Neural progenitor cell (in vitro differentiated cells): ENCODE results near the gene ADCY1. TPM values are rescaled to one million over a fixed set of nuclear protein-coding genes. Genes with fewer than 3 reads are reported as not detected.

Experiments
- DNase-seq: peaks from one replicate; pipeline ENCODE4 v3.0.0-alpha.2; 2016; ENCODE audit warnings: low spot score
- H2AFZ ChIP-seq: fragments of 200-600 bp; sonication (generic); replicated peaks from 2 replicates; pipeline ENCODE4 v1.6.1; 2016; ENCODE audit warnings: antibody characterized with exemption
- H3F3A ChIP-seq: fragments of 200-600 bp; sonication (generic); 2 replicates; pipeline ENCODE4 v1.6.1; 2016; ENCODE audit warnings: antibody characterized with exemption, low read depth
- H3K27ac ChIP-seq: fragments of 200-600 bp; sonication (generic); 2 replicates; pipeline ENCODE4 v1.5.1; 2016; ENCODE audit warnings: mild to moderate bottlenecking
- H3K27me3 ChIP-seq: fragments of 200-600 bp; sonication (generic); 2 replicates; pipeline ENCODE4 v1.6.1; 2016; ENCODE audit warnings: mild to moderate bottlenecking, moderate library complexity
- H3K36me3 ChIP-seq: fragments of 200-600 bp; sonication (generic); 2 replicates; pipeline ENCODE4 v1.5.1; 2016
- H3K4me1 ChIP-seq: fragments of 200-600 bp; sonication (generic); 2 replicates; pipeline ENCODE4 v1.6.1; 2016; ENCODE audit warnings: mixed run types
- H3K4me2 ChIP-seq: fragments of 200-600 bp; sonication (generic); 2 replicates; pipeline ENCODE4 v1.6.1; 2016
- H3K4me3 ChIP-seq: fragments of 200-600 bp; sonication (generic); 2 replicates; pipeline ENCODE4 v1.5.1; 2016
- H3K79me2 ChIP-seq: fragments of 200-600 bp; sonication (generic); 2 replicates; pipeline ENCODE4 v1.6.1; 2016; ENCODE audit warnings: low read depth
- H3K9ac ChIP-seq: fragments of 200-600 bp; sonication (generic); 2 replicates; pipeline ENCODE4 v1.6.1; 2016
- H3K9me3 ChIP-seq: fragments of 200-600 bp; sonication (generic); 2 replicates; pipeline ENCODE4 v1.5.1; 2016; ENCODE audit warnings: low read depth
- H4K20me1 ChIP-seq: fragments of 200-600 bp; sonication (generic); 2 replicates; pipeline ENCODE4 v1.6.1; 2016; ENCODE audit warnings: low read depth
- H3K27ac Mint-ChIP-seq: 3 replicates; pipeline ENCODE4 v1.8.0; 2021; ENCODE audit warnings: mixed read lengths
- H3K27me3 Mint-ChIP-seq: 2 replicates; pipeline ENCODE4 v1.8.0; 2022; ENCODE audit warnings: low read depth, mild to moderate bottlenecking, inconsistent platforms, moderate library complexity, mixed read lengths; ENCODE audit not compliant: insufficient read depth
- H3K36me3 Mint-ChIP-seq: 3 replicates; pipeline ENCODE4 v1.8.0; 2021; ENCODE audit warnings: mixed read lengths
- H3K4me1 Mint-ChIP-seq: 3 replicates; pipeline ENCODE4 v1.8.0; 2021; ENCODE audit warnings: mixed read lengths
- H3K4me3 Mint-ChIP-seq: 3 replicates; pipeline ENCODE4 v1.8.0; 2021; ENCODE audit warnings: mild to moderate bottlenecking, moderate library complexity, mixed read lengths
- H3K9me3 Mint-ChIP-seq: 3 replicates; pipeline ENCODE4 v1.8.0; 2020; ENCODE audit warnings: mixed read lengths
- CTCF ChIP-seq: fragments of 200-600 bp; sonication (generic); IDR thresholded peaks from 2 replicates; pipeline ENCODE4 v1.5.1; 2017; ENCODE audit warnings: antibody characterized with exemption, mild to moderate bottlenecking
- EZH2 ChIP-seq: fragments of 200-600 bp; sonication (generic); IDR thresholded peaks from 2 replicates; pipeline ENCODE4 v1.6.1; 2017; ENCODE audit warnings: antibody characterized with exemption, mild to moderate bottlenecking, moderate library complexity
- EZH2phosphoT487 ChIP-seq: fragments of 200-600 bp; sonication (generic); IDR thresholded peaks from 2 replicates; pipeline ENCODE4 v1.6.1; 2017; ENCODE audit warnings: antibody characterized with exemption
- total RNA-seq: library from RNA; depleted of rRNA; stranded (reverse); fragments of >200 nt; gene quantifications from 2 replicates; pipeline ENCODE4 v1.2.3, GENCODE V29; 2015; ENCODE audit warnings: low replicate concordance

The ADCY1 gene
- total RNA-seq, 1 donor from 2014 or later, result 7.4 TPM

- H2AFZ ChIP-seq, result no peak overlapping the region
- no peaks in the 10 kb centered on the region for H3K36me3 ChIP-seq
- H3K79me2 ChIP-seq, result no peaks in the 10 kb centered on the region
- Mint-ChIP-seq H3K4me3 (no peak overlapping the region), H3K27ac (no peak overlapping the region), H3K27me3 (peaks cover 2% of the 10 kb centered on the region), H3K9me3 (peaks cover 11% of the 10 kb centered on the region), H3K36me3 (peaks cover 1% of the 10 kb centered on the region), H3K4me1 (peaks cover 20% of the 10 kb centered on the region)
- H3K9me3 ChIP-seq, result no peaks in the 10 kb centered on the region
- no peak overlapping the region for H3K4me2 ChIP-seq
- no peaks in the 10 kb centered on the region for H3F3A ChIP-seq
- TF ChIP-seq CTCF (no peak), EZH2phosphoT487 (no peak), EZH2 (no peak)
- H3K4me1 ChIP-seq, result peaks cover 9% of the 10 kb centered on the region
- DNase-seq, result no peak
- H3K4me3 ChIP-seq, result no peak overlapping the region
- no peaks in the 10 kb centered on the region for H3K27me3 ChIP-seq
- H3K27ac ChIP-seq, result no peak overlapping the region
- no peaks in the 10 kb centered on the region for H4K20me1 ChIP-seq
- H3K9ac ChIP-seq, result no peak overlapping the region
These were observed 26.9 kb downstream of the ADCY1 start for GRCh38 chr7:45601094-45601493.

- no peaks in the 10 kb centered on the region for H3K79me2 ChIP-seq
- Mint-ChIP-seq H3K36me3 (peaks cover 1% of the 10 kb centered on the region), H3K4me3 (no peak overlapping the region), H3K4me1 (peaks cover 12% of the 10 kb centered on the region), H3K27me3 (no peaks in the 10 kb centered on the region), H3K27ac (no peak overlapping the region), H3K9me3 (peaks cover 13% of the 10 kb centered on the region)
- H3K4me1 ChIP-seq, result peaks cover 8% of the 10 kb centered on the region
- H2AFZ ChIP-seq, result no peak overlapping the region
- H3K27ac ChIP-seq, result no peak overlapping the region
- H3K9me3 ChIP-seq, result no peaks in the 10 kb centered on the region
- H3K4me2 ChIP-seq, result no peak overlapping the region
- DNase-seq, result no peak
- no peaks in the 10 kb centered on the region for H3K27me3 ChIP-seq
- no peak overlapping the region for H3K4me3 ChIP-seq
- TF ChIP-seq EZH2phosphoT487 (no peak), EZH2 (no peak), CTCF (no peak)
- H3K9ac ChIP-seq, result no peak overlapping the region
- H4K20me1 ChIP-seq, result no peaks in the 10 kb centered on the region
- no peaks in the 10 kb centered on the region for H3K36me3 ChIP-seq
- no peaks in the 10 kb centered on the region for H3F3A ChIP-seq
These were observed 27.8 kb downstream of the ADCY1 start for GRCh38 chr7:45601816-45602540.

GRCh38 chr7:45606050-45606449 lies 31.9 kb downstream of the ADCY1 start:
- Histone ChIP-seq H3K9ac (no peak overlapping the region), H3K9me3 (no peaks in the 10 kb centered on the region), H3K4me1 (no peaks in the 10 kb centered on the region), H3K4me2 (no peak overlapping the region), H3K36me3 (no peaks in the 10 kb centered on the region), H3K79me2 (no peaks in the 10 kb centered on the region), H3K4me3 (no peak overlapping the region), H3F3A (peaks cover 4% of the 10 kb centered on the region), H2AFZ (no peak overlapping the region), H3K27me3 (no peaks in the 10 kb centered on the region), H4K20me1 (no peaks in the 10 kb centered on the region), H3K27ac (no peak overlapping the region)
- Mint-ChIP-seq H3K9me3 (peaks cover 28% of the 10 kb centered on the region), H3K4me1 (peaks cover 4% of the 10 kb centered on the region), H3K4me3 (no peak overlapping the region), H3K27me3 (peaks cover 4% of the 10 kb centered on the region), H3K27ac (no peak overlapping the region), H3K36me3 (peaks cover 5% of the 10 kb centered on the region)
- no peak for TF ChIP-seq EZH2
- no peak for TF ChIP-seq EZH2phosphoT487
- TF ChIP-seq CTCF, result no peak
- DNase-seq, result no peak
